Measurements from ENCODE around the gene STAM. TPM values are rescaled to one million over a fixed set of nuclear protein-coding genes. Genes with fewer than 3 reads are reported as not detected.
A peak's percentile ranks its signal among the peaks of the same experiment; 100 is the strongest.
"Not testable (repeated sequence)": the region's sequence is repeated elsewhere in the genome, so short reads cannot be mapped to it uniquely, and the experiment has no call there.

Gene STAM
- total RNA-seq, 5 donors from 2014 or later (not counting 1 experiment from before 2014, with no cell fraction given), result 18.6 to 42.7 (median 25.7) TPM

GRCh38 chr10:17712717-17713471 is 68.9 kb downstream of the STAM start:
- H3K4me1 Mint-ChIP-seq, result no peaks in the 10 kb centered on the region
- no peak overlapping the region for H3K27ac ChIP-seq (ENCODE audit: low read length)
- POLR2A ChIA-PET, result no interaction called here
- DNase-seq (no peak), ATAC-seq (replicated peaks in 1 of 4) (no peak)
- no peak overlapping the region for H3K4me3 Mint-ChIP-seq
- H3K9me3 ChIP-seq, result no peaks in the 10 kb centered on the region
- CTCF ChIA-PET, result interaction anchor here in 1 of 2 donors (0.5 kb wide), 1 partner anchor 298 kb away, joined by 5 read pairs; no protein-coding TSS in a partner anchor
- no peak overlapping the region for H3K27ac Mint-ChIP-seq
- no peak overlapping the region for H3K4me3 ChIP-seq (ENCODE audit: control insufficient read depth in 1 of 2, extremely low read depth in 1 of 2, low read length in 1 of 2)
- WGBS (ENCODE audit: insufficient coverage), result 99% methylated on average over 10 of the region's 18 CpGs
- H3K27me3 ChIP-seq (replicated peaks in 1 of 2; ENCODE audit: control insufficient read depth in 2 of 2, extremely low read depth in 1 of 2, insufficient read depth in 2 of 2, low read length in 1 of 2), result no peaks in the 10 kb centered on the region
- H3K36me3 ChIP-seq (ENCODE audit: control insufficient read depth in 2 of 2, extremely low read depth in 1 of 2, insufficient read depth in 1 of 2, low read length in 1 of 2), result peaks cover 8 to 61% of the 10 kb centered on the region in 2 donors
- H3K9me3 Mint-ChIP-seq, result peaks cover 0 to 4% (median 0%) of the 10 kb centered on the region in 3 donors
- H3K36me3 Mint-ChIP-seq, result peaks cover 77% of the 10 kb centered on the region
- H3K4me1 ChIP-seq (ENCODE audit: control insufficient read depth in 1 of 2, extremely low read depth in 1 of 2, insufficient read depth in 2 of 2, low read length in 2 of 2), result no peaks in the 10 kb centered on the region
- H3K27me3 Mint-ChIP-seq, result no peaks in the 10 kb centered on the region

- Mint-ChIP-seq H3K9me3 (peaks cover 0 to 4% (median 0%) of the 10 kb centered on the region in 3 donors), H3K27ac (no peak overlapping the region), H3K4me3 (no peak overlapping the region), H3K36me3 (peaks cover 81% of the 10 kb centered on the region), H3K27me3 (no peaks in the 10 kb centered on the region), H3K4me1 (no peaks in the 10 kb centered on the region)
- Histone ChIP-seq H3K27me3 (replicated peaks in 1 of 2; ENCODE audit: control insufficient read depth in 2 of 2, extremely low read depth in 1 of 2, insufficient read depth in 2 of 2, low read length in 1 of 2) (no peaks in the 10 kb centered on the region), H3K27ac (ENCODE audit: low read length) (no peak overlapping the region), H3K9me3 (no peaks in the 10 kb centered on the region), H3K4me3 (ENCODE audit: control insufficient read depth in 1 of 2, extremely low read depth in 1 of 2, low read length in 1 of 2) (no peak overlapping the region), H3K36me3 (ENCODE audit: control insufficient read depth in 2 of 2, extremely low read depth in 1 of 2, insufficient read depth in 1 of 2, low read length in 1 of 2) (peaks cover 6 to 57% of the 10 kb centered on the region in 2 donors), H3K4me1 (ENCODE audit: control insufficient read depth in 1 of 2, extremely low read depth in 1 of 2, insufficient read depth in 2 of 2, low read length in 2 of 2) (no peaks in the 10 kb centered on the region)
- CTCF ChIA-PET, result no interaction called here
- DNase-seq (no peak), ATAC-seq (replicated peaks in 1 of 4) (no peak)
- POLR2A ChIA-PET, result no interaction called here
- WGBS (ENCODE audit: insufficient coverage), result 100% methylated on average over 9 of the region's 10 CpGs
These were observed 69.8 kb downstream of the STAM start for GRCh38 chr10:17713758-17714157.

GRCh38 chr10:17716161-17716560 is 72.2 kb downstream of the STAM start:
- Histone ChIP-seq H3K27me3 (replicated peaks in 1 of 2; ENCODE audit: control insufficient read depth in 2 of 2, extremely low read depth in 1 of 2, insufficient read depth in 2 of 2, low read length in 1 of 2) (no peaks in the 10 kb centered on the region), H3K36me3 (ENCODE audit: control insufficient read depth in 2 of 2, extremely low read depth in 1 of 2, insufficient read depth in 1 of 2, low read length in 1 of 2) (peaks cover 5 to 37% of the 10 kb centered on the region in 2 donors), H3K27ac (ENCODE audit: low read length) (no peak overlapping the region), H3K4me3 (ENCODE audit: control insufficient read depth in 1 of 2, extremely low read depth in 1 of 2, low read length in 1 of 2) (no peak overlapping the region), H3K9me3 (no peaks in the 10 kb centered on the region), H3K4me1 (ENCODE audit: control insufficient read depth in 1 of 2, extremely low read depth in 1 of 2, insufficient read depth in 2 of 2, low read length in 2 of 2) (no peaks in the 10 kb centered on the region)
- Mint-ChIP-seq H3K36me3 (peaks cover 74% of the 10 kb centered on the region), H3K4me1 (no peaks in the 10 kb centered on the region), H3K27me3 (no peaks in the 10 kb centered on the region), H3K27ac (no peak overlapping the region), H3K4me3 (no peak overlapping the region), H3K9me3 (peaks cover 0 to 4% (median 3%) of the 10 kb centered on the region in 3 donors)
- POLR2A ChIA-PET, result no interaction called here
- ATAC-seq (replicated peaks in 1 of 4) (no peak), DNase-seq (no peak)
- WGBS (ENCODE audit: insufficient coverage), result no CpG with 5 or more reads among the region's 4 CpGs
- CTCF ChIA-PET, result no interaction called here

GRCh38 chr10:17722317-17723014 is 78.5 kb downstream of the STAM start:
- 93% methylated on average over 13 of the region's 25 CpGs for WGBS (ENCODE audit: insufficient coverage)
- H3K9me3 ChIP-seq; H3K9me3 Mint-ChIP-seq; H3K27me3 Mint-ChIP-seq; H3K36me3 ChIP-seq (ENCODE audit: control insufficient read depth in 2 of 2, extremely low read depth in 1 of 2, insufficient read depth in 1 of 2, low read length in 1 of 2); CTCF ChIA-PET; H3K4me3 ChIP-seq (ENCODE audit: control insufficient read depth in 1 of 2, extremely low read depth in 1 of 2, low read length in 1 of 2); H3K27ac ChIP-seq (ENCODE audit: low read length); H3K4me3 Mint-ChIP-seq; H3K27ac Mint-ChIP-seq; ATAC-seq (replicated peaks in 1 of 4); H3K4me1 ChIP-seq (ENCODE audit: control insufficient read depth in 1 of 2, extremely low read depth in 1 of 2, insufficient read depth in 2 of 2, low read length in 2 of 2); H3K4me1 Mint-ChIP-seq; POLR2A ChIA-PET; H3K27me3 ChIP-seq (replicated peaks in 1 of 2; ENCODE audit: control insufficient read depth in 2 of 2, extremely low read depth in 1 of 2, insufficient read depth in 2 of 2, low read length in 1 of 2): not testable (repeated sequence)
- peaks cover 36% of the 10 kb centered on the region for H3K36me3 Mint-ChIP-seq
- DNase-seq, result peak in 1 of 35 experiments; percentile 15

GRCh38 chr10:17725703-17726102 is 81.8 kb downstream of the STAM start:
- peaks cover 19% of the 10 kb centered on the region for H3K36me3 Mint-ChIP-seq

GRCh38 chr10:17729630-17730029 is 85.7 kb downstream of the STAM start:
- Histone ChIP-seq H3K27me3 (replicated peaks in 1 of 2; ENCODE audit: control insufficient read depth in 2 of 2, extremely low read depth in 1 of 2, insufficient read depth in 2 of 2, low read length in 1 of 2) (no peaks in the 10 kb centered on the region), H3K4me1 (ENCODE audit: control insufficient read depth in 1 of 2, extremely low read depth in 1 of 2, insufficient read depth in 2 of 2, low read length in 2 of 2) (no peaks in the 10 kb centered on the region), H3K9me3 (no peaks in the 10 kb centered on the region), H3K27ac (ENCODE audit: low read length) (no peak overlapping the region), H3K4me3 (ENCODE audit: control insufficient read depth in 1 of 2, extremely low read depth in 1 of 2, low read length in 1 of 2) (no peak overlapping the region), H3K36me3 (ENCODE audit: control insufficient read depth in 2 of 2, extremely low read depth in 1 of 2, insufficient read depth in 1 of 2, low read length in 1 of 2) (no peaks in the 10 kb centered on the region)
- ChIA-PET POLR2A (no interaction called here), CTCF (no interaction called here)
- whole genome bisulfite sequencing (ENCODE audit: insufficient coverage), result 91% methylated on average over 4 of the region's 6 CpGs
- Mint-ChIP-seq H3K27ac (no peak overlapping the region), H3K9me3 (no peaks in the 10 kb centered on the region), H3K4me1 (no peaks in the 10 kb centered on the region), H3K36me3 (no peaks in the 10 kb centered on the region), H3K27me3 (no peaks in the 10 kb centered on the region), H3K4me3 (no peak overlapping the region)
- ATAC-seq (replicated peaks in 1 of 4) (no peak), DNase-seq (no peak)

More at GRCh38 chr10:17725703-17726102, 81.8 kb downstream of the STAM start:
- H3K4me1 Mint-ChIP-seq, result no peaks in the 10 kb centered on the region
- no peaks in the 10 kb centered on the region for H3K9me3 ChIP-seq
- ATAC-seq (replicated peaks in 1 of 4), result no peak
- 96% methylated on average over 4 of the region's 7 CpGs for WGBS (ENCODE audit: insufficient coverage)
- H3K27ac ChIP-seq (ENCODE audit: low read length), result no peak overlapping the region
- H3K27ac Mint-ChIP-seq, result no peak overlapping the region
- H3K27me3 Mint-ChIP-seq, result no peaks in the 10 kb centered on the region
- POLR2A ChIA-PET, result no interaction called here
- no peaks in the 10 kb centered on the region for H3K4me1 ChIP-seq (ENCODE audit: control insufficient read depth in 1 of 2, extremely low read depth in 1 of 2, insufficient read depth in 2 of 2, low read length in 2 of 2)
- H3K36me3 ChIP-seq (ENCODE audit: control insufficient read depth in 2 of 2, extremely low read depth in 1 of 2, insufficient read depth in 1 of 2, low read length in 1 of 2), result no peaks in the 10 kb centered on the region
- H3K9me3 Mint-ChIP-seq, result no peaks in the 10 kb centered on the region
- no peaks in the 10 kb centered on the region for H3K27me3 ChIP-seq (replicated peaks in 1 of 2; ENCODE audit: control insufficient read depth in 2 of 2, extremely low read depth in 1 of 2, insufficient read depth in 2 of 2, low read length in 1 of 2)
- no peak for DNase-seq
- CTCF ChIA-PET, result no interaction called here
- no peak overlapping the region for H3K4me3 ChIP-seq (ENCODE audit: control insufficient read depth in 1 of 2, extremely low read depth in 1 of 2, low read length in 1 of 2)
- no peak overlapping the region for H3K4me3 Mint-ChIP-seq

Data from T-cell (primary cell).